ENCODE data around the gene RBP4.
"Not testable (repeated sequence)": the region's sequence is repeated elsewhere in the genome, so short reads cannot be mapped to it uniquely, and the experiment has no call there.

The RBP4 gene

GRCh38 chr10:93565446-93565845 lies 35.6 kb downstream of the RBP4 start:
- H3K9ac ChIP-seq (ENCODE audit: low read depth, low read length): no peak overlapping the region
- WGBS: 87% methylated on average over 3 of the region's 3 CpGs
- no peak overlapping the region for H3K4me3 ChIP-seq (ENCODE audit: low read length)
- H3K36me3 ChIP-seq (ENCODE audit: insufficient read depth, low read length): no peaks in the 10 kb centered on the region
- peaks cover 82% of the 10 kb centered on the region for H3K27me3 ChIP-seq (ENCODE audit: insufficient read depth, low read length)
- no peak overlapping the region for H3K27ac ChIP-seq (ENCODE audit: low read depth, low read length)
- no peaks in the 10 kb centered on the region for H3K9me3 ChIP-seq (ENCODE audit: insufficient read depth, low read depth, low read length)
- no peaks in the 10 kb centered on the region; the same call in 1 of the 2 replicates for H3K4me1 ChIP-seq (ENCODE audit: insufficient read depth, low read length)

GRCh38 chr10:93560541-93560940 lies 40.5 kb downstream of the RBP4 start:
- Histone ChIP-seq H3K9me3 (ENCODE audit: insufficient read depth, low read depth, low read length) (no peaks in the 10 kb centered on the region), H3K27ac (ENCODE audit: low read depth, low read length) (no peak overlapping the region), H3K27me3 (ENCODE audit: insufficient read depth, low read length) (peaks cover 33% of the 10 kb centered on the region), H3K36me3 (ENCODE audit: insufficient read depth, low read length) (no peaks in the 10 kb centered on the region), H3K9ac (ENCODE audit: low read depth, low read length) (no peak overlapping the region), H3K4me1 (ENCODE audit: insufficient read depth, low read length) (no peaks in the 10 kb centered on the region), H3K4me3 (ENCODE audit: low read length) (no peak overlapping the region)
- 95% methylated on average over 6 of the region's 6 CpGs for WGBS

- Histone ChIP-seq H3K4me1 (ENCODE audit: insufficient read depth, low read length) (peaks cover 6% of the 10 kb centered on the region), H3K36me3 (ENCODE audit: insufficient read depth, low read length) (no peaks in the 10 kb centered on the region), H3K9ac (ENCODE audit: low read depth, low read length) (no peak overlapping the region), H3K27me3 (ENCODE audit: insufficient read depth, low read length) (peaks cover 23% of the 10 kb centered on the region), H3K9me3 (ENCODE audit: insufficient read depth, low read depth, low read length) (no peaks in the 10 kb centered on the region), H3K27ac (ENCODE audit: low read depth, low read length) (no peak overlapping the region), H3K4me3 (ENCODE audit: low read length) (no peak overlapping the region)
- 93% methylated on average over 9 of the region's 9 CpGs for WGBS
These were observed 41.5 kb downstream of the RBP4 start for GRCh38 chr10:93559490-93559889.

- Histone ChIP-seq H3K9ac (ENCODE audit: low read depth, low read length) (no peak overlapping the region), H3K27me3 (ENCODE audit: insufficient read depth, low read length) (no peaks in the 10 kb centered on the region), H3K4me1 (ENCODE audit: insufficient read depth, low read length) (peaks cover 6% of the 10 kb centered on the region), H3K4me3 (ENCODE audit: low read length) (no peak overlapping the region), H3K36me3 (ENCODE audit: insufficient read depth, low read length) (no peaks in the 10 kb centered on the region), H3K27ac (ENCODE audit: low read depth, low read length) (no peak overlapping the region; the same call in 1 of the 2 replicates), H3K9me3 (ENCODE audit: insufficient read depth, low read depth, low read length) (no peaks in the 10 kb centered on the region)
- WGBS: 39% methylated on average over 13 of the region's 14 CpGs
These were observed 46.1 kb downstream of the RBP4 start for GRCh38 chr10:93554760-93555432.

GRCh38 chr10:93554316-93554663 lies 46.7 kb downstream of the RBP4 start:
- Histone ChIP-seq H3K9me3 (ENCODE audit: insufficient read depth, low read depth, low read length) (no peaks in the 10 kb centered on the region), H3K36me3 (ENCODE audit: insufficient read depth, low read length) (no peaks in the 10 kb centered on the region), H3K27ac (ENCODE audit: low read depth, low read length) (no peak overlapping the region), H3K9ac (ENCODE audit: low read depth, low read length) (no peak overlapping the region), H3K4me3 (ENCODE audit: low read length) (no peak overlapping the region), H3K27me3 (ENCODE audit: insufficient read depth, low read length) (no peaks in the 10 kb centered on the region), H3K4me1 (ENCODE audit: insufficient read depth, low read length) (peaks cover 6% of the 10 kb centered on the region)
- 89% methylated on average over 1 of the region's 1 CpG for WGBS

GRCh38 chr10:93553482-93554315 lies 47.3 kb downstream of the RBP4 start:
- Histone ChIP-seq H3K4me1 (ENCODE audit: insufficient read depth, low read length) (peaks cover 6% of the 10 kb centered on the region), H3K9ac (ENCODE audit: low read depth, low read length) (no peak overlapping the region), H3K4me3 (ENCODE audit: low read length) (no peak overlapping the region), H3K27me3 (ENCODE audit: insufficient read depth, low read length) (no peaks in the 10 kb centered on the region), H3K36me3 (ENCODE audit: insufficient read depth, low read length) (no peaks in the 10 kb centered on the region), H3K9me3 (ENCODE audit: insufficient read depth, low read depth, low read length) (no peaks in the 10 kb centered on the region), H3K27ac (ENCODE audit: low read depth, low read length) (no peak overlapping the region)
- WGBS: 90% methylated on average over 6 of the region's 8 CpGs

GRCh38 chr10:93552780-93553179 lies 48.3 kb downstream of the RBP4 start:
- Histone ChIP-seq H3K4me3 (ENCODE audit: low read length) (no peak overlapping the region), H3K9ac (ENCODE audit: low read depth, low read length) (no peak overlapping the region), H3K36me3 (ENCODE audit: insufficient read depth, low read length) (no peaks in the 10 kb centered on the region), H3K27ac (ENCODE audit: low read depth, low read length) (no peak overlapping the region), H3K9me3 (ENCODE audit: insufficient read depth, low read depth, low read length) (no peaks in the 10 kb centered on the region), H3K4me1 (ENCODE audit: insufficient read depth, low read length) (peaks cover 6% of the 10 kb centered on the region), H3K27me3 (ENCODE audit: insufficient read depth, low read length) (no peaks in the 10 kb centered on the region)
- 97% methylated on average over 1 of the region's 3 CpGs for WGBS

- H3K36me3 ChIP-seq (ENCODE audit: insufficient read depth, low read length): no peaks in the 10 kb centered on the region
- H3K9ac ChIP-seq (ENCODE audit: low read depth, low read length): no peak overlapping the region
- H3K27me3 ChIP-seq (ENCODE audit: insufficient read depth, low read length): no peaks in the 10 kb centered on the region
- H3K27ac ChIP-seq (ENCODE audit: low read depth, low read length): no peak overlapping the region
- H3K4me1 ChIP-seq (ENCODE audit: insufficient read depth, low read length): peaks cover 6% of the 10 kb centered on the region
- no peak overlapping the region for H3K4me3 ChIP-seq (ENCODE audit: low read length)
- H3K9me3 ChIP-seq (ENCODE audit: insufficient read depth, low read depth, low read length): no peaks in the 10 kb centered on the region
- WGBS: 96% methylated on average over 4 of the region's 4 CpGs
These were observed 50.4 kb downstream of the RBP4 start for GRCh38 chr10:93550606-93551005.

GRCh38 chr10:93548376-93549071 lies 52.5 kb downstream of the RBP4 start:
- Histone ChIP-seq H3K27me3 (ENCODE audit: insufficient read depth, low read length) (no peaks in the 10 kb centered on the region), H3K36me3 (ENCODE audit: insufficient read depth, low read length) (no peaks in the 10 kb centered on the region), H3K4me3 (ENCODE audit: low read length) (no peak overlapping the region), H3K27ac (ENCODE audit: low read depth, low read length) (no peak overlapping the region), H3K9me3 (ENCODE audit: insufficient read depth, low read depth, low read length) (no peaks in the 10 kb centered on the region), H3K9ac (ENCODE audit: low read depth, low read length) (no peak overlapping the region), H3K4me1 (ENCODE audit: insufficient read depth, low read length) (no peaks in the 10 kb centered on the region)
- 91% methylated on average over 5 of the region's 5 CpGs for WGBS

- Histone ChIP-seq H3K4me1 (ENCODE audit: insufficient read depth, low read length) (no peaks in the 10 kb centered on the region), H3K27ac (ENCODE audit: low read depth, low read length) (no peak overlapping the region), H3K27me3 (ENCODE audit: insufficient read depth, low read length) (no peaks in the 10 kb centered on the region), H3K4me3 (ENCODE audit: low read length) (no peak overlapping the region), H3K36me3 (ENCODE audit: insufficient read depth, low read length) (no peaks in the 10 kb centered on the region), H3K9ac (ENCODE audit: low read depth, low read length) (no peak overlapping the region), H3K9me3 (ENCODE audit: insufficient read depth, low read depth, low read length) (no peaks in the 10 kb centered on the region)
These were observed 53.5 kb downstream of the RBP4 start for GRCh38 chr10:93547522-93547921.

- H3K27me3 ChIP-seq (ENCODE audit: insufficient read depth, low read length); H3K27ac ChIP-seq (ENCODE audit: low read depth, low read length); H3K4me1 ChIP-seq (ENCODE audit: insufficient read depth, low read length); H3K9me3 ChIP-seq (ENCODE audit: insufficient read depth, low read depth, low read length); H3K36me3 ChIP-seq (ENCODE audit: insufficient read depth, low read length); H3K9ac ChIP-seq (ENCODE audit: low read depth, low read length); H3K4me3 ChIP-seq (ENCODE audit: low read length): not testable (repeated sequence)
- 92% methylated on average over 6 of the region's 8 CpGs for WGBS
These were observed 54.0 kb downstream of the RBP4 start for GRCh38 chr10:93546995-93547394.

Data from HUES64 (cell line).